ENCODE data around the gene NFE2L3.

DNA sequence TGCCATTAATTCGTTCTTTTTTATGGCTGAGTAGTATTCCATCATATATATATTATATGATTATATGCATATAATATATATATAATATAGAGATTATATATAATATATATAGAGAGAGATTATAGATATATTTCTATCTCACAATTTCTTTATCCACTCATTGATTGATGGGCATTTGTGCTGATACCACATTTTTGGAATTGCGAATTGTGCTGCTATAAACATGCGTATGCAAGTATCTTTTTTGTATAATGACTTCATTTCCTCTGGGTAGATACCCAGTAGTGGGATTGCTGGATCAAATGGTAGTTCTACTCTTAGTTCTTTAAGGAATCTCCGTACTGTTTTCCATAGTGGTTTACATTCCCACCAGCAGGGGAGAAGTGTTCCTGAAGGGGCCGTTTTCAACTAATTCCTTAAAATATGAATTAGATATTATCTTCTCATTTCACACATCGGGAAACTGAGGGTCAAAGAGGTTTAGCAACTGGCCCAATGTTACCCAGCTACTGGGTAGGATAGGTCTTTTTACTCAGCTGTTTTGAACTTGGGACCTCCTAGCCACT is 16.5 kb downstream of the NFE2L3 start:
- TF ChIP-seq, protein P1, sequence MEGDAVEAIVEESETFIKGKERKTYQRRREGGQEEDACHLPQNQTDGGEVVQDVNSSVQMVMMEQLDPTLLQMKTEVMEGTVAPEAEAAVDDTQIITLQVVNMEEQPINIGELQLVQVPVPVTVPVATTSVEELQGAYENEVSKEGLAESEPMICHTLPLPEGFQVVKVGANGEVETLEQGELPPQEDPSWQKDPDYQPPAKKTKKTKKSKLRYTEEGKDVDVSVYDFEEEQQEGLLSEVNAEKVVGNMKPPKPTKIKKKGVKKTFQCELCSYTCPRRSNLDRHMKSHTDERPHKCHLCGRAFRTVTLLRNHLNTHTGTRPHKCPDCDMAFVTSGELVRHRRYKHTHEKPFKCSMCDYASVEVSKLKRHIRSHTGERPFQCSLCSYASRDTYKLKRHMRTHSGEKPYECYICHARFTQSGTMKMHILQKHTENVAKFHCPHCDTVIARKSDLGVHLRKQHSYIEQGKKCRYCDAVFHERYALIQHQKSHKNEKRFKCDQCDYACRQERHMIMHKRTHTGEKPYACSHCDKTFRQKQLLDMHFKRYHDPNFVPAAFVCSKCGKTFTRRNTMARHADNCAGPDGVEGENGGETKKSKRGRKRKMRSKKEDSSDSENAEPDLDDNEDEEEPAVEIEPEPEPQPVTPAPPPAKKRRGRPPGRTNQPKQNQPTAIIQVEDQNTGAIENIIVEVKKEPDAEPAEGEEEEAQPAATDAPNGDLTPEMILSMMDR (conservative IDR thresholded peaks at IDR 0.05; ENCODE audit: low read depth, low read length), result no peak
- no peak for TF ChIP-seq EZH2 (IDR thresholded peaks at IDR 0.05; ENCODE audit: low read length, unreplicated experiment)
